NCI-H2196 treated with DMSO at 0.1 percent for 48 hours (cell line): Measurements from ENCODE around the gene CRHR2.
"Not testable (repeated sequence)": the region's sequence is repeated elsewhere in the genome, so short reads cannot be mapped to it uniquely, and the experiment has no call there.

Experiments used
- DNase-seq: peaks from one replicate; lab custom pipeline; 2025; ENCODE audit not compliant: unreplicated experiment; lab: John Stamatoyannopoulos, UW

The CRHR2 gene

DNA sequence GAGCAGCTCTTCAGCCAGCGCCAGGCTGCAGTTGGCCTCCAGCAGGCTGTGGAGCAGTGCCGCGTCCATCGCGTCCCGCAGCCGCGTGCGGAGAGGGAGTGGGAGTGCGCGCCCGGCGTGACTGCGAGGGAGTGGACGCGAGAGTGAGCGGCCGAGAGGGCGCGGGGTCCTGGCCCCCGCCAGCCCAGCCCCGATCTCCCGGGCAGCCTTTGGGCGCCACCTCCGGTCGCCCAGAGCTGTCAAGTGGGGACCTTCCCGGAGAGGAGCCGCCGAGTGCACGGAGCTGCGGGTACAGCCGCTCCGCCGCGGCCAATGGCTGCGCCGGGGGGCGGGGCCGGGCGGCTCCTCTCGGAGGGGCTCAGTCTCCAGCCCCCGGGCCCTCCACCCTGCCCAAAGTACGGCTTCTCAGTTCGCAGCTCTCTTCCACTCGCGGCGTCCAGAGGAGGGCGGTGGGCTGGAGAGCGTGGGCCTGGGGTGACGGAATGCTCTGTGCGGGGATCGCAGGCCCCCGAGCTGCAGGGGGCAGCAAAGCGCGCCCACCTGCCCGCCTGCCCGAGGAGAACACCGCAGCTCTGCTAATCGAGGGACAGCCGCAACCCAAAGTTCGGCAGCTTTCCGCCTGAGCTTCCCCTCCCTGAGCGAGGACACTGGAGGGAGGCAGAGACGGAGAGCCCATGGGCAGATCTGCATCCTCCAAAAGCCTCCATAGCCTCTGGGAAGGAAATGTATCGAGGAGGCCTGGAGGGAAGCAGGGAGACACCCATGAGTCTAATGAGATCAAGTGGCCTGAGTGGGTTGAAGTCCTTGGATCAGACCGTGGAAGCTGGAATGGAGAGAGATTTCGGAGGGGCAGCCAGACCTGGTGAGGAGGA, at the start of gene CRHR2:
TSS of gene CRHR2 (minus strand) at position 245 of the 872 bp plus-strand sequence. CDS start at position 69, 176 bp downstream.
- no peak for DNase-seq

DNA sequence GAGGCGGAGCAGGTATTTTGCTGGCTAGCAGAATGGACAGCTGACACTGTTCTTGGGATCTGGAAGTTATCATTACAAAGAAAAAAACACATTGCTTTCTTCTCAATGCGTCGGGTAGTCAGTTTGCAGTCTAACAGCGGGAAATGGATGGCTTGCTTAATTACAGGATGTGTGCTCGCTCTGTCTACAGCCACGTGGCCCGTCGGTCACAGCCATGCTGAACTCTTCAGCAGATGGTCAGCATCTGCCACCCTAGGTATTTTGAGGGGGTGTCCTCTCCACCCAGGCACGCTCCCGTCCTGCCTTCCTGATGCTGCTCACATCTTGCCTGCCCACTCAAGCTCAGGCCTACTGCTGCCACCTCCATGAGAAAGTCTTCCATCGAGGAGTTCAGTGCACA, 49.3 kb upstream of the CRHR2 start:
- no peak for DNase-seq

DNA sequence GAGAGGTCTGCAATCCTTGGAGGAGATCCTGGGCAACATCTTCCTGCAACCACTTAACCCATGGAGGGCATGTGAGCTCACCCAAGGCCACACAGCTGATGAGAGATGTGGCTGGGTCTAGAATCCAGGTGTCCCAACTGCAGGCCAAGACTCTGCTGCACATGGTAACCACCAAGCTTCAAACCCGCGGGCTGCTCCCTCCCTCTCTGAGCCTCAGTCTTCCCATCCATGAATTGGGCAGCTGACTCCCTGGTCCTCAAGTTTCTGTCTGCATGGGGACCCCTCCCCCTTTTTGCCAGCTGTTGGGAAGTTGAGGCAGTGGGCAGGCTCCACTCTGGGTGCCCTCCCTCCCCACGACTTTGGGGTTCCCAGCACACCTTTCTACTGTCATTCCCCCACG, 48.7 kb upstream of the CRHR2 start:
- DNase-seq: no peak

GRCh38 chr7:30730097-30730496, 47.8 kb upstream of the CRHR2 start:
- DNase-seq: no peak

- no peak for DNase-seq
Measured at GRCh38 chr7:30729642-30730041, 47.4 kb upstream of the CRHR2 start.

DNA sequence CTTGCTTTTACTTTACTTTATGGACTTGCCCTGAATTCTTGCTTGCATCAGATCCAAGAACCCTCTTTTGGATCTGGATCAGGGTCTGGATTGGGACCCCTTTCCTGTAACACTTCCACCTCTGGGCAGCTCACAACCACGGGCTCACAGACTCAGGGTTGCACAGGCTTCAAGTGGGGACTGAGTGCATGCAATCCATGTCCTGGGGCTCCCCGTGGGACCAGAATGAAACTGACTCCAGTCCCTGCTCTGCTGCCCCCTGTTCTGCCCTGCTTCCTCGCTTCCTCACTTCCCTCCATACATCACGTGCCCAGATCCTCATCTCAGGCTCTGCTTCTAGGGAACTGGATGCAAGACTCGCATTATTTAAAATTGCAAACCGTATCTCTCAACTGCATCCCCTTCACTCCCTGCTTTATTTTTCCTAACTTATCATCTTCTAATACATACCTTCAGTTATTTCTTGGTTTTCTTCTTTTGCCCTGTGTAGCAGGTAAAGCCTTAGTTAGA, 46.4 kb upstream of the CRHR2 start:
- DNase-seq: no peak

DNA sequence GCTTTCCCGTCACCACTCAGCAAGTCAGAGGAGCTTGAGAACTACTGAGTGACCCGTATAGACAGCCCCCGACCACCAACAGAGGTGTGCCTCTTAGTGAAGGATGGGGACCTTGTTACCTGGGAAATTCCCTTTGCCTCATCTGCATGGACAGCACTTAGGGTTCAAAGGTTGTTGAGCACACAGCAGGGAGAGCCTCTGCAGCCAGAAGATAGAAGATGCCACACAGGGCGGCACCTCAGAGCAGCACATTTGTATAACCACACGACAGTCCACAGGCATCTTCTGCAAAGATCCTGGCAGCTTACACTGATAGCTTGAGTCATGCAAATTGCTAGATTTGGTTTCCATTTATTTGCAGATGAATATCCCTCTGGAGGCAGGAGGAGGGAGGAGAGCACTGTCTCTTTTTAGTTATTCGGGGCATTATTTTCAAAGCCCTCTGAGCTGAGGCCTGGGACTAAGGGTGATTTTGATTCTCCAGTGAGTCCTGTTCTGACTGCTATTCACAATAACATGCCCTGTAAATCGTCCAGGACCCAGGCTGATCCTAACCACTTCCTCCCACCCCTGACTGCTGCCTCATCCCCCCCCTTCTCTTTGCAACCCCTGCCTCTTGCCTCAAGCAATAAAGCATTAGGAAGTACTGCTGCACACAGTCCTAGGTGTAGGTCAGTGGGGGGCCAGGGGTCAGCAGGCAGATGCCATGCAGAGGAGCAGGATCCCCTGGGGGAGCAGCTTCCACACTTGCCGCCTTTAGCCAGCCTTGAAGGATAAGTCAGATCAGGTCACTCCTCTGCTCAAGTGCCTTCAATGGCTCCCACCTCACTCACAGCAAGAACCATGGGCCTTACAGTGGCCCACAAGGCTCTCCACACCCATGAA, 45.0 kb upstream of the CRHR2 start:
- DNase-seq: no peak

DNA sequence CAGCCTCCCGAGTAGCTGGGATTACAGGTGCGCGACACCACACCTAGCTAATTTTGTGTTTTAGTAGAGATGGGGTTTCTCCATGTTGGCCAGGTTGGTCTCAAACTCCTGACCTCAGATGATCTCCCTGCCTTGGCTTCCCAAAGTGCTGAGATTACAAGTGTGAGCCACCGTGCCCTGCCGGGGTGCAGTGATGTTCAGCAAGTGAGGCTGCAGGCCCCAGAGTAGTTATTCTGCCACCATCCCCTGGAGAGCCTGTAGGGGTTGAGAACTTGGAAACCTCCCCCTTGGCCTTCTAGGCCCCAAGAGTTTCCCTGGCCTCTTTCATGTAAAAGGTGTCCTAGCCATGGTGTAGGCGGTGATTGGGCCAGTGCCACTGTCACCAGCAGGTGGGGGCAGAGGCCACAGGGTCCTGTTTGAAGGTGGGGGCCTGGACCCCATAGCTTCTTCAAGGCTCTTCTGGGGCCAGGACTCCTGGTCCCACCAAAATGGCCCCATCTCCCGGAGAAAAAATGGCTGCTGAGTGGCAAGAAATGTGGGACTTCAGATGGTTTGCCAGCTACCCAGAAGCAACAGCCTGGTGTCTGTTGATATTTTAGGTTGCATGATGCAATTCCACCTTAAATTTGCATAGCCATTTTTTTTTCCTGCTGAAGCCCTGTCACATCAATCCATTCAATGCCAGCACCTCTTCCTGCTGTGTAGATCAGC, 44.2 kb upstream of the CRHR2 start:
- no peak for DNase-seq

- DNase-seq: no peak
Measured at GRCh38 chr7:30723776-30724175, 41.5 kb upstream of the CRHR2 start.

DNA sequence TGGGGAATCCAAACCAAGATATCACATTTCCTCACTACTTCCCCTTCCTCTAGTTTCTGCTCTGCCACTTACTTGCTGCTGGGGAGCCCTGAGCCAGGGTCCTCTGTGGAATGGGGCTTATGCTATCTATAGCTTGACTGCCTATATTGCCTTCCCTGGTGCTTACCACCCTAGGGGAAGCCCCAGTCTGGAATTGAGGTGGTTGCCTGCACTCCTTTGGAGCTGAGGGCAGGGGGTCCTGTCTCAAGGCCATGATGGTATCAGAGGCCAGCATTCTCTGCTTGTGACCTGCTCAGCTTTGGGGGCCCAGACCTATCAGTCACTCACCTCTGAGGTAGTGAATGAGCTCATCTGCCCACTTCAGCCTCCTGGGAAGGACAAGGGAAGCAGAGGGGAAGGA, 40.4 kb upstream of the CRHR2 start:
- no peak for DNase-seq

DNA sequence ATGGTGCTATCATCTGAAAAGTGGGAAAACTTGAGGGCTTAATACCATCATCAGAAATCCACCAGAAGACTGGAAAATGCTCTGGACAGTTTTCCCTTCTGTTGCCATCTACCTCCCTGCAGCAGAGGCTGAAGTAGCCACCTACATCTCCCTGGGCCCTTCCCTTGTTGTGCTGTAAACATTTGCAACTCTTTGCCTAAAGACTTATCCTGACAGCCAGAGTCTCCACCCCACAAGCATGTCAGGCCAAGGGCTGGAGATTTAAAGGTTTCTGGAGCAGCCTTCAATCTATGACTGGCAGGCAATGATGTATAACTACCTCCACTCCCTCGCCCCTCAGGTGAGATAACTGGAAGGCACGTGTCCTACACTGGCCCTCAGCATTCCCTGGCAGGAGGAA, 39.9 kb upstream of the CRHR2 start:
- no peak for DNase-seq

DNA sequence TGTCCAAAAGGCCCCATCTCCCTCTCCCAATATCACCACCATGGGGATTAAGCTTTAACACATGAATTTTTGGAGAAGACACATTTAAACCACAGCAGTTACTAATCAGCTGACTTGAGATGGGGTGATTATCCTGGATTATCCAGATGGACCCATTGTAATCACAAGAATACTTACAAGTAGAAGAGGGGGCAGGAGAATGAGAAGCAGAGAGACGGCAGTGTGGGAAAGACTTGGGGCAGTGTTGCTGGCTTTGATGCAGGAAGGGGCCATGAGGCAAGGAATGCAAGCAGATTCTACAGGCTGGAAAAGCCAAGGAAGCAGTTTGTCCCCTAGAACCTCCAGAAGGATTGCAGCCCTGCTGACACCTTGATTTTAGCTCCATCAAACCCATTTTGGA, 39.0 kb upstream of the CRHR2 start:
- DNase-seq: no peak

DNA sequence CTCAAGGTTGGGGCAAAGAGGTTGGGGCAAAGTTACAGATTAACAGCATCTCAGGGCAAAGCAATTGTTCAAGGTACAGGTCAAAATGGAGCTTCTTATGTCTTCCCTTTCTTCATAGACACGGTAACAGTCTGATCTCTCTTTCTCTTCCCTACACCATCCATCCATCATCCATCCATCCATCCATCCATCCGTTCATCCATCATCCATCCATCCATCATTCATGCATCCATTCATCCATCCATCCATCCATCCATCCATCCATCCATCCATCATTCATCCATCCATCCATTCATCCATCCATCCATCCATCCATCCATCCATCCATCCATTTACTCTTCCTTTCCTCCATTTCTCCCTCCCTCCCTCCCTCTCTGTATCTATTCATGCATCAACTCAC, 37.2 kb upstream of the CRHR2 start:
- DNase-seq: not testable (repeated sequence)

DNA sequence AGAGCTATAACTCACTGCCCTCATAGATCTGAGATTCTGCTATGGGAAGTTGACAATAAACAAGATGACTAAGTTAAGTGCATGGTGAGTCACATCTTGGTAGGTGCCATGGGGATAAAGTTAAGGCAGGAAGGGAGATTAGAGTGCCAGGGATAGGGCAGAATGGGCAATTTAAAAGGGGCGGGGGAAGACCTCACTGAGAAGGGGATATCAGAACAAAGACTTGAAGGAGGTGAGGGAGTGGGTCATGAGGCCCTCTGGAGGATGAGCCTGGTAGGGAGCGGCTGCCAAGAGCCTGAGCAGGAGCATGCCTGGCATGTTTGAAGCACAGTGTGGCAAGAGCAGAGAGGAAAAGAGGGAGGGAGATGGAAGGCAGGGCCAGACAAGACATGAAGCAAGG, 34.9 kb upstream of the CRHR2 start:
- DNase-seq: no peak

DNA sequence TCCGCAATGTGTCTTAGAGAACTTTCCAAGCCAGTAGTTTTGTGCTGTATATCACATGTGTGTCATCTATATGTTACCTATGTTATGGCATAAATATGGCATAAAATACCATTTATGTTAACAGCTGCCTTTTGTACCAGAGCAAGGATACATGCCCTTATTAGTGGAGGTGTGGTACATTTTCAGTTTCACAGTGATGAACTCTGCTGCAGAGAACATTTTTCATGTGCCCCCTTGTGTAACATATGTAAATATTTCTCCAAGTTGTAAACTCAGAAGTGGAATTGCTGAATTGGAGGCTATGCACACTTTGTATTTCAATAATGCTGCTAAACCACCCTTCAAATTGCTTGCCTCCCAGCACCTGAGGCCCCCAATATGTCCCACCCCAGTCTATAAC, 31.9 kb upstream of the CRHR2 start:
- DNase-seq: no peak

- DNase-seq: no peak
Measured at GRCh38 chr7:30713392-30713791, 31.1 kb upstream of the CRHR2 start.

DNA sequence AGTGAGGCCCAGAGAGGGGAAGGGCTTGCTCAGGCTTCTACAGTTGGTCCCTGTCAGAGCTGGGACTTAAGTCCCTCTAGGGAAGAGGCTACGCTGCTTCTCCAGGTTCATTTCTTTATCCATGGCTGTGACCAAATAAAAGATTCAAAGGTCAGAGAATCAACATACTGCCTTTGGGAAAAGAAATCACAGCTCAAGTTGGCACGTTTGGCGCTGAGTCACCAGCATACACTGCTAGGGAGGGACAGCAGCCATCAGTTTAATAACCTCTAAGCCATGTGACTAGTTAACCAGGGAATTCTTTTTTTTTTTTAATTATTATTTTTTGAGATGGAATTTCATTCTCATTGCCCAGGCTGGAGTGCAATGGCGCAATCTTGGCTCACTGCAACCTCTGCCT, 28.4 kb upstream of the CRHR2 start:
- no peak for DNase-seq

GRCh38 chr7:30709549-30709948, 27.3 kb upstream of the CRHR2 start:
- no peak for DNase-seq

GRCh38 chr7:30708983-30709382, 26.7 kb upstream of the CRHR2 start:
- no peak for DNase-seq

- no peak for DNase-seq
Measured at GRCh38 chr7:30708412-30708811, 26.2 kb upstream of the CRHR2 start.
